HEK293 (cell line): Measurements from ENCODE around the gene NINJ2.
A peak's percentile ranks its signal among the peaks of the same experiment; 100 is the strongest.

Source experiments
- CTCF ChIA-PET: fragments of 350-600 bp; formaldehyde crosslinking; extraction: SDS; loops from one replicate; lab custom pipeline; 2021; ENCODE audit warnings: antibody characterized with exemption; lab: Yijun Ruan, JAX
- POLR2A ChIA-PET: fragments of 300-600 bp; formaldehyde crosslinking; extraction: SDS; loops from one replicate; lab custom pipeline; 2020; ENCODE audit warnings: antibody characterized with exemption, inconsistent platforms; lab: Yijun Ruan, JAX
- H3K27ac ChIP-seq: fragments of 200-500 bp; sonication (Bioruptor generic); 2 replicates; pipeline ENCODE4 v1.5.1; 2014; ENCODE audit warnings: low read depth, low read length, control low read depth, inconsistent platforms; ENCODE audit errors: extremely low read depth
- H3K36me3 ChIP-seq, 2 experiments: fragments of 200-500 bp in 1 of 2; sonication (Bioruptor generic) in 1 of 2; 1 replicate in 1 of 2; 2 replicates in 1 of 2; pipeline ENCODE4 v1.5.1; 2014 to 2017; ENCODE audit warnings: inconsistent platforms in 2 of 2, low read length in 2 of 2; ENCODE audit not compliant: control insufficient read depth in 2 of 2, insufficient read depth in 1 of 2
- H3K4me1 ChIP-seq: fragments of 200-500 bp; sonication (Bioruptor generic); 2 replicates; pipeline ENCODE4 v1.5.1; 2014; ENCODE audit warnings: mild to moderate bottlenecking, low read length, inconsistent platforms; ENCODE audit not compliant: control insufficient read depth, insufficient read depth
- H3K4me3 ChIP-seq: 2 replicates; pipeline ENCODE4 v1.5.1; 2011; ENCODE audit warnings: low read depth, mild to moderate bottlenecking, control low read depth, low read length, moderate library complexity
- H3K9me3 ChIP-seq: fragments of 200-500 bp; sonication (Bioruptor generic); 2 replicates; pipeline ENCODE4 v1.5.1; 2014; ENCODE audit warnings: low read depth, low read length, inconsistent platforms; ENCODE audit not compliant: control insufficient read depth, insufficient read depth
- BCL11A ChIP-seq: fragments of 450-650 bp; formaldehyde crosslinking; IDR thresholded peaks from 2 replicates; pipeline ENCODE4 v1.5.1; 2016; ENCODE audit warnings: low read depth, missing biosample characterization, missing genetic modification characterization
- EGR2 ChIP-seq: fragments of 450-650 bp; formaldehyde crosslinking; IDR thresholded peaks from 2 replicates; pipeline ENCODE4 v1.5.1; 2016; ENCODE audit warnings: low read depth, missing biosample characterization, missing genetic modification characterization
- HIC1 ChIP-seq: fragments of 450-650 bp; formaldehyde crosslinking; IDR thresholded peaks from 2 replicates; pipeline ENCODE4 v1.5.1; 2016; ENCODE audit warnings: missing biosample characterization, missing genetic modification characterization
- KLF1 ChIP-seq: fragments of 450-650 bp; formaldehyde crosslinking; IDR thresholded peaks from 2 replicates; pipeline ENCODE4 v1.5.1; 2016; ENCODE audit warnings: missing biosample characterization, missing genetic modification characterization
- KLF8 ChIP-seq: fragments of 450-650 bp; formaldehyde crosslinking; IDR thresholded peaks from 2 replicates; pipeline ENCODE4 v1.5.1; 2016; ENCODE audit warnings: missing biosample characterization, missing genetic modification characterization
- KLF9 ChIP-seq: fragments of 450-650 bp; formaldehyde crosslinking; IDR thresholded peaks from 2 replicates; pipeline ENCODE4 v1.5.1; 2016; ENCODE audit warnings: missing biosample characterization, missing genetic modification characterization, low read depth
- PRDM1 ChIP-seq: fragments of 450-650 bp; formaldehyde crosslinking; IDR thresholded peaks from 2 replicates; pipeline ENCODE4; 2016; ENCODE audit warnings: missing biosample characterization, missing genetic modification characterization
- PRDM4 ChIP-seq: fragments of 450-650 bp; formaldehyde crosslinking; IDR thresholded peaks from 2 replicates; pipeline ENCODE4 v1.5.1; 2017; ENCODE audit warnings: missing biosample characterization, missing genetic modification characterization
- REPIN1 ChIP-seq: fragments of 450-650 bp; formaldehyde crosslinking; IDR thresholded peaks from 2 replicates; pipeline ENCODE4 v1.5.1; 2017; ENCODE audit warnings: missing biosample characterization, missing genetic modification characterization, low read depth
- SALL2 ChIP-seq: fragments of 450-650 bp; formaldehyde crosslinking; IDR thresholded peaks from 2 replicates; pipeline ENCODE4 v1.5.0; 2017; ENCODE audit warnings: missing biosample characterization, mild to moderate bottlenecking, missing genetic modification characterization, borderline replicate concordance
- SCRT2 ChIP-seq: fragments of 450-650 bp; formaldehyde crosslinking; IDR thresholded peaks from 2 replicates; pipeline ENCODE4 v1.5.1; 2016; ENCODE audit warnings: missing biosample characterization, missing genetic modification characterization
- WT1 ChIP-seq: fragments of 450-650 bp; formaldehyde crosslinking; IDR thresholded peaks from 2 replicates; pipeline ENCODE4 v1.5.1; 2016; ENCODE audit warnings: missing biosample characterization, missing genetic modification characterization
- ZBTB49 ChIP-seq: fragments of 450-650 bp; formaldehyde crosslinking; IDR thresholded peaks from 2 replicates; pipeline ENCODE4 v1.5.1; 2016; ENCODE audit warnings: missing biosample characterization, missing genetic modification characterization, low read depth
- ZBTB6 ChIP-seq: fragments of 450-650 bp; formaldehyde crosslinking; IDR thresholded peaks from 2 replicates; pipeline ENCODE4 v1.5.1; 2017; ENCODE audit warnings: missing biosample characterization, missing genetic modification characterization
- ZFHX2 ChIP-seq: fragments of 450-650 bp; formaldehyde crosslinking; conservative IDR thresholded peaks from 2 replicates; pipeline ENCODE4 v1.5.1; 2016; ENCODE audit warnings: missing biosample characterization, missing genetic modification characterization
- ZNF16 ChIP-seq: fragments of 450-650 bp; formaldehyde crosslinking; IDR thresholded peaks from 2 replicates; pipeline ENCODE4 v1.5.1; 2016; ENCODE audit warnings: low read depth, missing biosample characterization, missing genetic modification characterization
- ZNF324 ChIP-seq: fragments of 450-650 bp; formaldehyde crosslinking; IDR thresholded peaks from 2 replicates; pipeline ENCODE4 v1.5.1; 2016; ENCODE audit warnings: missing biosample characterization, missing genetic modification characterization
- ZNF366 ChIP-seq: fragments of 450-650 bp; formaldehyde crosslinking; conservative IDR thresholded peaks from 2 replicates; pipeline ENCODE4 v1.5.1; 2016; ENCODE audit warnings: missing biosample characterization, missing genetic modification characterization
- ZNF398 ChIP-seq: fragments of 450-650 bp; formaldehyde crosslinking; IDR thresholded peaks from 2 replicates; pipeline ENCODE4 v1.5.1; 2017; ENCODE audit warnings: missing biosample characterization, missing genetic modification characterization
- ZNF449 ChIP-seq: fragments of 450-650 bp; formaldehyde crosslinking; IDR thresholded peaks from 2 replicates; pipeline ENCODE4 v1.5.1; 2017; ENCODE audit warnings: missing biosample characterization, mild to moderate bottlenecking, missing genetic modification characterization, moderate library complexity
- ZNF626 ChIP-seq: fragments of 450-650 bp; sonication (Bioruptor Pico); formaldehyde crosslinking; IDR thresholded peaks from 2 replicates; pipeline ENCODE4 v1.5.1; 2018; ENCODE audit warnings: missing biosample characterization, missing genetic modification characterization, inconsistent platforms
- ZNF670 ChIP-seq: fragments of 450-650 bp; formaldehyde crosslinking; IDR thresholded peaks from 2 replicates; pipeline ENCODE4 v1.5.1; 2016; ENCODE audit warnings: missing biosample characterization, missing genetic modification characterization, low read depth
- ZNF701 ChIP-seq: fragments of 450-650 bp; formaldehyde crosslinking; IDR thresholded peaks from 2 replicates; pipeline ENCODE4 v1.5.1; 2016; ENCODE audit warnings: missing biosample characterization, missing genetic modification characterization
- ZNF747 ChIP-seq: fragments of 450-650 bp; formaldehyde crosslinking; IDR thresholded peaks from 2 replicates; pipeline ENCODE4 v1.5.1; 2016; ENCODE audit warnings: missing biosample characterization, missing genetic modification characterization
- ZNF777 ChIP-seq: fragments of 450-650 bp; formaldehyde crosslinking; IDR thresholded peaks from 2 replicates; pipeline ENCODE4 v1.5.1; 2017; ENCODE audit warnings: missing biosample characterization, missing genetic modification characterization, borderline replicate concordance

Gene NINJ2

GRCh38 chr12:546265-546919 is 116.9 kb downstream of the NINJ2 start:
- ChIA-PET POLR2A (no interaction called here), CTCF (interaction anchor here (0.6 to 3.5 kb wide), 23 partner anchors 8 to 924 kb away, joined by 3 to 119 read pairs (median 5); partner anchors contain the start of gene CCDC77)
- Histone ChIP-seq H3K9me3 (no peaks in the 10 kb centered on the region), H3K36me3 (peaks cover 0 to 17% of the 10 kb centered on the region in 2 experiments; a peak in 2 of 3 replicates), H3K27ac (no peak overlapping the region), H3K4me3 (no peak overlapping the region), H3K4me1 (no peaks in the 10 kb centered on the region)
- TF ChIP-seq ZNF398 (tag by site-specific recombination) (no peak), KLF8 (tag by site-specific recombination) (no peak), KLF9 (tag by site-specific recombination) (no peak), ZNF324 (no peak), ZNF747 (tag by site-specific recombination) (no peak), PRDM4 (tag by site-specific recombination) (no peak), BCL11A (tag by site-specific recombination) (no peak), SALL2 (tag by site-specific recombination) (no peak), ZNF777 (tag by site-specific recombination) (no peak), PRDM1 (tag by site-specific recombination) (peak; percentile 93), ZNF701 (tag by site-specific recombination) (no peak), SCRT2 (tag by site-specific recombination) (no peak), REPIN1 (tag by site-specific recombination) (no peak), ZBTB49 (no peak), EGR2 (peak; percentile 40; the same call in 1 of the 2 replicates), ZBTB6 (tag by site-specific recombination) (no peak), ZNF626 (tag by site-specific recombination) (no peak), ZNF449 (no peak), WT1 (peak; percentile 11; the same call in 1 of the 2 replicates), ZFHX2 (peak; percentile 35; the same call in 1 of the 2 replicates), HIC1 (no peak), ZNF366 (tag by site-specific recombination) (peak; percentile 81), ZNF16 (tag by site-specific recombination) (no peak), KLF1 (tag by site-specific recombination) (no peak), ZNF670 (tag by site-specific recombination) (no peak)
